Neural cell (in vitro differentiated cells): ENCODE results near the gene CDR2L. TPM values are rescaled to one million over a fixed set of nuclear protein-coding genes. Genes with fewer than 3 reads are reported as not detected.

Experiments
- H2AFZ ChIP-seq: fragments of 200-600, 300-800 bp; sonication (generic), shearing (Covaris generic); 2 replicates; pipeline ENCODE4 v1.6.0; 2014; ENCODE audit warnings: low read depth, mild to moderate bottlenecking, antibody characterized with exemption, low read length, moderate library complexity
- H3F3A ChIP-seq: fragments of 200-600 bp; shearing (Covaris generic); 2 replicates; pipeline ENCODE4 v1.6.1; 2016; ENCODE audit warnings: mild to moderate bottlenecking, moderate library complexity, mixed read lengths, antibody characterized with exemption, low read length; ENCODE audit not compliant: insufficient read depth, poor library complexity, severe bottlenecking
- H3K27ac ChIP-seq: fragments of 200-600, 300-800 bp; sonication (generic), shearing (Covaris generic); 2 replicates; pipeline ENCODE4 v1.5.1; 2014; ENCODE audit warnings: mild to moderate bottlenecking, low read length, moderate library complexity
- H3K27me3 ChIP-seq: fragments of 300-800, 200-600 bp; sonication (generic), shearing (Covaris generic); 2 replicates; pipeline ENCODE4 v1.6.0; 2014; ENCODE audit warnings: mild to moderate bottlenecking, low read depth, low read length, moderate library complexity; ENCODE audit not compliant: insufficient read depth
- H3K36me3 ChIP-seq: fragments of 300-800, 200-600 bp; sonication (generic), shearing (Covaris generic); 2 replicates; pipeline ENCODE4 v1.5.1; 2014; ENCODE audit warnings: mild to moderate bottlenecking, antibody characterized with exemption, low read length, moderate library complexity; ENCODE audit not compliant: insufficient read depth
- H3K4me2 ChIP-seq: fragments of 300-800, 200-600 bp; sonication (generic), shearing (Covaris generic); 2 replicates; pipeline ENCODE4 v1.6.0; 2014; ENCODE audit warnings: mild to moderate bottlenecking, low read length
- H3K4me3 ChIP-seq: fragments of 300-800, 200-600 bp; sonication (generic), shearing (Covaris generic); 2 replicates; pipeline ENCODE4 v1.5.1; 2014; ENCODE audit warnings: mild to moderate bottlenecking, low read length, moderate library complexity
- H3K79me2 ChIP-seq: fragments of 200-600 bp; shearing (Covaris generic); replicated peaks from 2 replicates; pipeline ENCODE4 v1.6.0; 2014; ENCODE audit warnings: mild to moderate bottlenecking, low read length, moderate library complexity; ENCODE audit not compliant: insufficient read depth
- H3K9ac ChIP-seq: fragments of 300-800, 200-600 bp; sonication (generic), shearing (Covaris generic); 2 replicates; pipeline ENCODE4 v1.6.1; 2016; ENCODE audit warnings: mild to moderate bottlenecking, low read length, mixed read lengths
- H3K9me2 ChIP-seq: fragments of 200-600 bp; shearing (Covaris generic); 2 replicates; pipeline ENCODE4 v1.6.1; 2016; ENCODE audit warnings: mild to moderate bottlenecking, low read length, mixed read lengths; ENCODE audit not compliant: insufficient read depth
- H3K9me3 ChIP-seq: fragments of 200-600, 300-800 bp; sonication (generic), shearing (Covaris generic); 2 replicates; pipeline ENCODE4 v1.6.1; 2016; ENCODE audit warnings: mild to moderate bottlenecking, mixed run types, low read length, moderate library complexity, mixed read lengths
- H4K20me1 ChIP-seq: fragments of 200-600 bp; shearing (Covaris generic); 2 replicates; pipeline ENCODE4 v1.6.1; 2016; ENCODE audit warnings: mild to moderate bottlenecking, mixed run types; ENCODE audit not compliant: insufficient read depth
- EP300 ChIP-seq: fragments of 450-650 bp; conservative IDR thresholded peaks from 2 replicates; pipeline ENCODE4 v1.6.1; 2014; ENCODE audit warnings: antibody characterized with exemption, mild to moderate bottlenecking, moderate library complexity; ENCODE audit not compliant: poor library complexity, severe bottlenecking
- EZH2 ChIP-seq: fragments of 200-600, 300-800 bp; shearing (Covaris generic), sonication (generic); IDR thresholded peaks from 2 replicates; pipeline ENCODE4 v1.6.1; 2014; ENCODE audit warnings: antibody characterized with exemption, low read length, borderline replicate concordance, mild to moderate bottlenecking; ENCODE audit not compliant: insufficient read depth, poor library complexity, severe bottlenecking
- MXI1 ChIP-seq: fragments of 450-650 bp; conservative IDR thresholded peaks from 2 replicates; pipeline ENCODE4 v1.6.1; 2014; ENCODE audit warnings: antibody characterized with exemption, mild to moderate bottlenecking; ENCODE audit not compliant: poor library complexity, severe bottlenecking
- POLR2AphosphoS5 ChIP-seq: IDR thresholded peaks from 2 replicates; pipeline ENCODE4 v1.6.1; 2012
- RAD21 ChIP-seq: fragments of 450-650 bp; conservative IDR thresholded peaks from 2 replicates; pipeline ENCODE4 v1.6.1; 2014; ENCODE audit warnings: antibody characterized with exemption, mild to moderate bottlenecking, moderate library complexity
- SMC3 ChIP-seq: fragments of 450-650 bp; conservative IDR thresholded peaks from 2 replicates; pipeline ENCODE4 v1.6.1; 2014; ENCODE audit warnings: antibody characterized with exemption, mild to moderate bottlenecking, moderate library complexity; ENCODE audit not compliant: poor library complexity
- TAF1 ChIP-seq: IDR thresholded peaks from 2 replicates; pipeline ENCODE4 v1.6.1; 2012; ENCODE audit warnings: low read depth
- polyA plus RNA-seq: library from polyadenylated mRNA; depleted of rRNA; stranded (reverse); fragments of >200 nt; gene quantifications from 2 replicates; pipeline ENCODE4 v1.2.3, GENCODE V29; 2014
- TF ChIP-seq, protein P1 (sequence below): fragments of 450-650 bp; IDR thresholded peaks from 2 replicates; pipeline ENCODE4 v1.5.1; 2014; ENCODE audit warnings: antibody characterized with exemption, mild to moderate bottlenecking, moderate library complexity; ENCODE audit not compliant: poor library complexity, severe bottlenecking
- TF ChIP-seq, protein P2 (sequence below): IDR thresholded peaks from 2 replicates; pipeline ENCODE4 v1.6.1; 2012; ENCODE audit warnings: borderline replicate concordance

Gene CDR2L
- polyA plus RNA-seq, 1 donor from 2014 or later: 8.1 TPM

DNA sequence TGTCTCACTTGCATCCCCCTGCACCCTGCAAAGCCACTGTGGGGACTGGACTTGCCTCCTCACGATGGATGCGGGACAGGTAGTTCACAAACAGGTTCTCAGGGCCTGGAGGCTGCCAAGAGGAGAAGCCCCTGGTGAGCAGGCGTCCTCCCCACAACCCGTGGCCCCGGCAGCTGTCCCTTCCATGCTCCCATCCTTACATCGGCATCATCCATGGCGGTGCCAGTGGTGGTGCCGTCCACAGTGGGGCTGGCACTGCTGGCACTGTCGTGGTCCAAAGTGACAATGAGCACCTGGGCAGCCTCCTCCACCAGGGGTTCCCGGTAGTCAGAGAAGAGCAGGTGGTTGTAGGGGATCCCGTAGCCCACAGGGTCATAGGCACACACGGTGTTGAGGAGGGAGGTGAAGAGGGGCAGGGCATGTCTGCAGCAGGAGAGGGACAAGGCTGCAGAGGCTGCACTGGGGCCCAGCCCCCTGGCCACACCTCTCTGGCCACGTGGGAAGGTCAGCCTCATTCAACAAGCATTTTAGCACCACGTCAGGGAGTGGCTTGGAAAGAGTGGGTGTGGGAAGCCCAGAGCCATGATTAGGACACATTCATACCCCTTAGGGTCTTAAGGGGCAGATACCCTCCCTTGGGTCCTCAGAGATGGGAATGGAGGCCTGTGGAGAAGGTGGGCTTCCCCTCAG lies 27.5 kb upstream of the CDR2L start:
- no peak overlapping the region for H3K27ac ChIP-seq
- no peaks in the 10 kb centered on the region for H3K27me3 ChIP-seq
- no peaks in the 10 kb centered on the region for H3K36me3 ChIP-seq
- no peaks in the 10 kb centered on the region for H3K9me3 ChIP-seq
- no peaks in the 10 kb centered on the region for H3K79me2 ChIP-seq
- no peak overlapping the region for H3K4me3 ChIP-seq
- no peaks in the 10 kb centered on the region for H3F3A ChIP-seq
- TF ChIP-seq, protein P1, sequence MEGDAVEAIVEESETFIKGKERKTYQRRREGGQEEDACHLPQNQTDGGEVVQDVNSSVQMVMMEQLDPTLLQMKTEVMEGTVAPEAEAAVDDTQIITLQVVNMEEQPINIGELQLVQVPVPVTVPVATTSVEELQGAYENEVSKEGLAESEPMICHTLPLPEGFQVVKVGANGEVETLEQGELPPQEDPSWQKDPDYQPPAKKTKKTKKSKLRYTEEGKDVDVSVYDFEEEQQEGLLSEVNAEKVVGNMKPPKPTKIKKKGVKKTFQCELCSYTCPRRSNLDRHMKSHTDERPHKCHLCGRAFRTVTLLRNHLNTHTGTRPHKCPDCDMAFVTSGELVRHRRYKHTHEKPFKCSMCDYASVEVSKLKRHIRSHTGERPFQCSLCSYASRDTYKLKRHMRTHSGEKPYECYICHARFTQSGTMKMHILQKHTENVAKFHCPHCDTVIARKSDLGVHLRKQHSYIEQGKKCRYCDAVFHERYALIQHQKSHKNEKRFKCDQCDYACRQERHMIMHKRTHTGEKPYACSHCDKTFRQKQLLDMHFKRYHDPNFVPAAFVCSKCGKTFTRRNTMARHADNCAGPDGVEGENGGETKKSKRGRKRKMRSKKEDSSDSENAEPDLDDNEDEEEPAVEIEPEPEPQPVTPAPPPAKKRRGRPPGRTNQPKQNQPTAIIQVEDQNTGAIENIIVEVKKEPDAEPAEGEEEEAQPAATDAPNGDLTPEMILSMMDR: no peak
- TF ChIP-seq RAD21 (no peak), EP300 (no peak), SMC3 (no peak), POLR2AphosphoS5 (no peak), TAF1 (no peak), EZH2 (no peak), MXI1 (no peak)
- TF ChIP-seq, protein P2, sequence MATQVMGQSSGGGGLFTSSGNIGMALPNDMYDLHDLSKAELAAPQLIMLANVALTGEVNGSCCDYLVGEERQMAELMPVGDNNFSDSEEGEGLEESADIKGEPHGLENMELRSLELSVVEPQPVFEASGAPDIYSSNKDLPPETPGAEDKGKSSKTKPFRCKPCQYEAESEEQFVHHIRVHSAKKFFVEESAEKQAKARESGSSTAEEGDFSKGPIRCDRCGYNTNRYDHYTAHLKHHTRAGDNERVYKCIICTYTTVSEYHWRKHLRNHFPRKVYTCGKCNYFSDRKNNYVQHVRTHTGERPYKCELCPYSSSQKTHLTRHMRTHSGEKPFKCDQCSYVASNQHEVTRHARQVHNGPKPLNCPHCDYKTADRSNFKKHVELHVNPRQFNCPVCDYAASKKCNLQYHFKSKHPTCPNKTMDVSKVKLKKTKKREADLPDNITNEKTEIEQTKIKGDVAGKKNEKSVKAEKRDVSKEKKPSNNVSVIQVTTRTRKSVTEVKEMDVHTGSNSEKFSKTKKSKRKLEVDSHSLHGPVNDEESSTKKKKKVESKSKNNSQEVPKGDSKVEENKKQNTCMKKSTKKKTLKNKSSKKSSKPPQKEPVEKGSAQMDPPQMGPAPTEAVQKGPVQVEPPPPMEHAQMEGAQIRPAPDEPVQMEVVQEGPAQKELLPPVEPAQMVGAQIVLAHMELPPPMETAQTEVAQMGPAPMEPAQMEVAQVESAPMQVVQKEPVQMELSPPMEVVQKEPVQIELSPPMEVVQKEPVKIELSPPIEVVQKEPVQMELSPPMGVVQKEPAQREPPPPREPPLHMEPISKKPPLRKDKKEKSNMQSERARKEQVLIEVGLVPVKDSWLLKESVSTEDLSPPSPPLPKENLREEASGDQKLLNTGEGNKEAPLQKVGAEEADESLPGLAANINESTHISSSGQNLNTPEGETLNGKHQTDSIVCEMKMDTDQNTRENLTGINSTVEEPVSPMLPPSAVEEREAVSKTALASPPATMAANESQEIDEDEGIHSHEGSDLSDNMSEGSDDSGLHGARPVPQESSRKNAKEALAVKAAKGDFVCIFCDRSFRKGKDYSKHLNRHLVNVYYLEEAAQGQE: no peak
- no peaks in the 10 kb centered on the region for H4K20me1 ChIP-seq
- no peak overlapping the region for H2AFZ ChIP-seq
- H3K9ac ChIP-seq: no peak overlapping the region
- no peak overlapping the region for H3K4me2 ChIP-seq
- no peaks in the 10 kb centered on the region for H3K9me2 ChIP-seq

DNA sequence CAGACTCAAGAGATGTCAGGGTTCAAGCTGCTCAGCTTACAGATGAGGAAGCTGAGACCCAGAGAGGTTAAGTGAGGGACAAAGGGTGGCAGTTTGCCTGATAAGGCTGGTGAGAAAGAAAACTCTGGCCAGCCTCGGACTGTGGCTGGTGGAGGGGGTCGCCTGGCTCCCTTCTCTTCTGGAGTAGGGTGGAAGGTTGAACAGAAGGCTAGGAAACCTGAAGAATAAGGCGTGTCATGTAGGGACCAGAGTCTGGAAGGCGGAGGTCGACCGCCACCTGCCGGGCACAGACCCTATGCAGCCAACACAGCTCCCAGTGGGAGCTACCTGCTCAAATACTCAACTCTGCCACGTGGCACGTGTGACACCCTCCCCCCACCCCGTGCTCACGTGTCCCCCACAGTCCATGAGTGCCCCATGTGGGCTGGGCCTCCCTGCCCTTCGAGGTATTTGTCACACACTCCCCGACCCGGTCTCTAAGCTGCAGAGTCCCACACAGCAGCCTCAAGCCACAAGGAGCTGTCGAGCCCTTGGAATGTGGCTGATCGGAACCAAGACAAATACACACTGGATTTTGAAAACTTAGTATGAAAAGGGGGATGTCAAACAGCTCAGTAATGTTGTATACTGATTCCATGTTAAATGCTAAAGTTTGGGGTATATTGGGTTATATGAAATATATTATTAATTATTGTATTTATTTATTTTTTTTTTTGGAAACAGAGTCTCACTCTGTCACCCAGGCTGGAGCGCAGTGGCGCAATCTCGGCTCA lies 26.7 kb upstream of the CDR2L start:
- no peaks in the 10 kb centered on the region for H4K20me1 ChIP-seq
- no peaks in the 10 kb centered on the region for H3F3A ChIP-seq
- H2AFZ ChIP-seq: no peak overlapping the region
- H3K4me2 ChIP-seq: no peak overlapping the region
- TF ChIP-seq, protein P1: peak; percentile 51
- TF ChIP-seq TAF1: no peak
- H3K9ac ChIP-seq: no peak overlapping the region
- H3K27me3 ChIP-seq: no peaks in the 10 kb centered on the region
- H3K4me3 ChIP-seq: no peak overlapping the region
- H3K9me3 ChIP-seq: no peaks in the 10 kb centered on the region
- no peak overlapping the region for H3K27ac ChIP-seq
- no peaks in the 10 kb centered on the region for H3K9me2 ChIP-seq
- H3K36me3 ChIP-seq: no peaks in the 10 kb centered on the region
- H3K79me2 ChIP-seq: no peaks in the 10 kb centered on the region
